Thyroid gland (tissue), 4 donors: ENCODE data around the gene MAPK1.

Source experiments
- POLR2A ChIP-seq, 2 donors: fragments of 450-650 bp; IDR thresholded peaks; one replicate each; pipeline ENCODE4 v1.6.1; 2017; ENCODE audit warnings: antibody characterized with exemption in 2 of 2, mild to moderate bottlenecking in 2 of 2, moderate library complexity in 1 of 2
- TF ChIP-seq, protein P1 (sequence below), 6 experiments: fragments of 200-600 bp in 3 of 6; fragments of 450-650 bp in 3 of 6; sonication (generic) in 3 of 6; IDR thresholded peaks; one replicate each; pipeline ENCODE4 v1.5.1; 2016 to 2019; ENCODE audit warnings: antibody characterized with exemption in 6 of 6, mild to moderate bottlenecking in 2 of 6, inconsistent platforms in 1 of 6, moderate library complexity in 1 of 6

DNA sequence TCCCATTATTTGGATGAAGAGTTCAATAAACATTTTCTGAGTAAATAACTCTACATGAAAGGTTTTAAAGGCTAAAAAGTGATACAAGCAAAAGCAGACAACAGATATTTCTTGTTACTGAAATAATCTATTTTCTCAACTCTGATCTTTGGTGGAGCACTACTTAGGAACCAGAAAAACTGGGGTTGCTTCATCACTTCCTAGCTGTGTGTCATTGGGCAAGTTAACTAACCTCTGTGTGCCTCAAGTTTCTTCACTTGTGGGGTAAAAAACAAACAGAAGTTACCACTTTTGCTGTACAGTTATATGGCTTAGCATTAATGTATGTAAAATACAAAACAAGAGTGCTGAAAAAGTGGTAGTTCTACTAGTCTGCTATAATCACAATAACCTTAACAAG lies 5.6 kb downstream of the MAPK1 start:
- TF ChIP-seq, protein P1, sequence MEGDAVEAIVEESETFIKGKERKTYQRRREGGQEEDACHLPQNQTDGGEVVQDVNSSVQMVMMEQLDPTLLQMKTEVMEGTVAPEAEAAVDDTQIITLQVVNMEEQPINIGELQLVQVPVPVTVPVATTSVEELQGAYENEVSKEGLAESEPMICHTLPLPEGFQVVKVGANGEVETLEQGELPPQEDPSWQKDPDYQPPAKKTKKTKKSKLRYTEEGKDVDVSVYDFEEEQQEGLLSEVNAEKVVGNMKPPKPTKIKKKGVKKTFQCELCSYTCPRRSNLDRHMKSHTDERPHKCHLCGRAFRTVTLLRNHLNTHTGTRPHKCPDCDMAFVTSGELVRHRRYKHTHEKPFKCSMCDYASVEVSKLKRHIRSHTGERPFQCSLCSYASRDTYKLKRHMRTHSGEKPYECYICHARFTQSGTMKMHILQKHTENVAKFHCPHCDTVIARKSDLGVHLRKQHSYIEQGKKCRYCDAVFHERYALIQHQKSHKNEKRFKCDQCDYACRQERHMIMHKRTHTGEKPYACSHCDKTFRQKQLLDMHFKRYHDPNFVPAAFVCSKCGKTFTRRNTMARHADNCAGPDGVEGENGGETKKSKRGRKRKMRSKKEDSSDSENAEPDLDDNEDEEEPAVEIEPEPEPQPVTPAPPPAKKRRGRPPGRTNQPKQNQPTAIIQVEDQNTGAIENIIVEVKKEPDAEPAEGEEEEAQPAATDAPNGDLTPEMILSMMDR (IDR thresholded peaks at IDR 0.05), result no peak
- no peak for TF ChIP-seq POLR2A (IDR thresholded peaks at IDR 0.05)
